Osteoblast (primary cell): ENCODE results near the gene P3R3URF. TPM values are rescaled to one million over a fixed set of nuclear protein-coding genes. Genes with fewer than 3 reads are reported as not detected.

Experiments used
- DNase-seq: peaks from one replicate; pipeline ENCODE4 v3.0.0; 2011; ENCODE audit warnings: low spot score, mixed read lengths; ENCODE audit not compliant: insufficient read length; ENCODE audit errors: missing footprints
- H2AFZ ChIP-seq: 2 replicates; pipeline ENCODE4 v1.6.0; 2011; ENCODE audit warnings: mild to moderate bottlenecking, low read length
- H3K27ac ChIP-seq: 2 replicates; pipeline ENCODE4 v1.5.1; 2011; ENCODE audit warnings: mild to moderate bottlenecking, low read depth, low read length, moderate library complexity
- H3K27me3 ChIP-seq: 2 replicates; pipeline ENCODE4 v1.6.0; 2012; ENCODE audit warnings: mild to moderate bottlenecking, control low read depth, inconsistent platforms, low read length, moderate library complexity; ENCODE audit not compliant: insufficient read depth
- H3K36me3 ChIP-seq: 2 replicates; pipeline ENCODE4 v1.5.1; 2011; ENCODE audit warnings: mild to moderate bottlenecking, low read length, control low read depth, moderate library complexity; ENCODE audit not compliant: insufficient read depth
- H3K4me1 ChIP-seq: 2 replicates; pipeline ENCODE4 v1.5.1; 2011; ENCODE audit warnings: mild to moderate bottlenecking, low read length, control low read depth, moderate library complexity; ENCODE audit not compliant: insufficient read depth
- H3K4me2 ChIP-seq: 2 replicates; pipeline ENCODE4 v1.6.0; 2011; ENCODE audit warnings: mild to moderate bottlenecking, low read length; ENCODE audit not compliant: insufficient read depth
- H3K4me3 ChIP-seq: fragments of 200-600 bp; sonication (generic); 3 replicates; pipeline ENCODE4 v1.5.1; 2012; ENCODE audit warnings: mild to moderate bottlenecking, low read length, inconsistent platforms; ENCODE audit not compliant: insufficient read depth
- H3K79me2 ChIP-seq: 2 replicates; pipeline ENCODE4 v1.6.0; 2012; ENCODE audit warnings: mild to moderate bottlenecking, low read length, control low read depth, inconsistent platforms; ENCODE audit not compliant: insufficient read depth
- H3K9me3 ChIP-seq: 2 replicates; pipeline ENCODE4 v1.5.1; 2011; ENCODE audit warnings: low read depth, low read length, control low read depth
- H4K20me1 ChIP-seq: 2 replicates; pipeline ENCODE4 v1.6.0; 2012; ENCODE audit warnings: mild to moderate bottlenecking, low read length, control low read depth; ENCODE audit not compliant: insufficient read depth
- total RNA-seq: library from RNA; depleted of rRNA; stranded (reverse); fragments of >200 nt; gene quantifications from 2 replicates; pipeline ENCODE4 v1.2.3, GENCODE V29; 2012
- TF ChIP-seq, protein P1 (sequence below): IDR thresholded peaks from 2 replicates; pipeline ENCODE4 v1.5.1; 2011; ENCODE audit warnings: mild to moderate bottlenecking, low read depth, low read length, moderate library complexity; ENCODE audit errors: extremely low read depth

The P3R3URF gene
- total RNA-seq, 1 donor, result not detected

DNA sequence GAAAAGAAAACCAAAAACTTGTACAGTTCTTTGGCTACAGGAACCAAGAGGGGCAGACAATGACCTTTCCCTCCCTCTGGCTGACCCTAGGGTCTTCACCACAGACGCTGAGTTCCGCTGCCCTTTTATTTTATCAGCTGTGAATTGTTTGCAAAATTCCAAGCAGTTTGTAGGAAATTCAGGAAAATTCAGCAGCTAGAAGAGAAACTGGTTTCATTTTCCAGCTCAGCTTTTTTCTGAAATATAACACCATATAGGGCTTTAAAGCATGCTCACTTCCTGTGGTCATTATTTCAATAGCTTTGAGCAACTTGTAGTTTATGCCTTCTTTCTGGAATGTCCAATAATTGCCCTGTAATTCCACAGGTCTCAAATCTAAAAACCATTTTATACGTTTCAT lies 38.4 kb downstream of the P3R3URF start:
- Histone ChIP-seq H3K27ac (peak overlapping the region; percentile 81), H2AFZ (peak overlapping the region; percentile 94), H3K4me2 (peak overlapping the region; percentile 95)

DNA sequence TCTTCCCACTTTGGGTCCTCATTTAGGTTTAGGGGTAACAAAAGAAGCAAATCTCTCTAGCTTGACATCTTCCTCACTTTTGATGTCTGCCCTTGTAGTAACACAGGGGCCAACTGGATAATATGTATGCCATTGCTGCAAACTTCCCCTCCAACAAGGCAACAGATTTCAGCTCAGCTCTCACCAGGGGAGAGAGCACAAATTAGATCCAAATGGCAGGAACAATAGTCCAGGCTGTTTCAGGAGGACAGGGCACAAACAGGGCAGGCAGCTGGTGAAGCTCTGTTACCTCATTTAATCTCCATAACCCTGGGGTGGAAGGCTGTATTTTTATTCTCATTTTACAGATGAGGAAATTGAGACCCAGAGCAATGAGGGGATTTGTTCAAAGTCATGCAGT lies 39.6 kb downstream of the P3R3URF start:
- Histone ChIP-seq H3K4me2 (no peak overlapping the region), H3K27me3 (no peaks in the 10 kb centered on the region), H3K79me2 (no peaks in the 10 kb centered on the region), H3K4me1 (peaks cover 28% of the 10 kb centered on the region), H3K36me3 (no peaks in the 10 kb centered on the region), H3K27ac (no peak overlapping the region), H2AFZ (no peak overlapping the region), H4K20me1 (no peaks in the 10 kb centered on the region), H3K9me3 (no peaks in the 10 kb centered on the region), H3K4me3 (no peak overlapping the region)
- DNase-seq, result no peak
- TF ChIP-seq, protein P1, sequence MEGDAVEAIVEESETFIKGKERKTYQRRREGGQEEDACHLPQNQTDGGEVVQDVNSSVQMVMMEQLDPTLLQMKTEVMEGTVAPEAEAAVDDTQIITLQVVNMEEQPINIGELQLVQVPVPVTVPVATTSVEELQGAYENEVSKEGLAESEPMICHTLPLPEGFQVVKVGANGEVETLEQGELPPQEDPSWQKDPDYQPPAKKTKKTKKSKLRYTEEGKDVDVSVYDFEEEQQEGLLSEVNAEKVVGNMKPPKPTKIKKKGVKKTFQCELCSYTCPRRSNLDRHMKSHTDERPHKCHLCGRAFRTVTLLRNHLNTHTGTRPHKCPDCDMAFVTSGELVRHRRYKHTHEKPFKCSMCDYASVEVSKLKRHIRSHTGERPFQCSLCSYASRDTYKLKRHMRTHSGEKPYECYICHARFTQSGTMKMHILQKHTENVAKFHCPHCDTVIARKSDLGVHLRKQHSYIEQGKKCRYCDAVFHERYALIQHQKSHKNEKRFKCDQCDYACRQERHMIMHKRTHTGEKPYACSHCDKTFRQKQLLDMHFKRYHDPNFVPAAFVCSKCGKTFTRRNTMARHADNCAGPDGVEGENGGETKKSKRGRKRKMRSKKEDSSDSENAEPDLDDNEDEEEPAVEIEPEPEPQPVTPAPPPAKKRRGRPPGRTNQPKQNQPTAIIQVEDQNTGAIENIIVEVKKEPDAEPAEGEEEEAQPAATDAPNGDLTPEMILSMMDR, result no peak

More for the DNA sequence above, 38.4 kb downstream of the P3R3URF start:
- Histone ChIP-seq H4K20me1 (no peaks in the 10 kb centered on the region), H3K9me3 (no peaks in the 10 kb centered on the region), H3K79me2 (no peaks in the 10 kb centered on the region), H3K36me3 (no peaks in the 10 kb centered on the region), H3K27me3 (no peaks in the 10 kb centered on the region), H3K4me1 (peaks cover 28% of the 10 kb centered on the region), H3K4me3 (peak overlapping the region; percentile 69)
- TF ChIP-seq, protein P1, result no peak
- peak; percentile 47 for DNase-seq

DNA sequence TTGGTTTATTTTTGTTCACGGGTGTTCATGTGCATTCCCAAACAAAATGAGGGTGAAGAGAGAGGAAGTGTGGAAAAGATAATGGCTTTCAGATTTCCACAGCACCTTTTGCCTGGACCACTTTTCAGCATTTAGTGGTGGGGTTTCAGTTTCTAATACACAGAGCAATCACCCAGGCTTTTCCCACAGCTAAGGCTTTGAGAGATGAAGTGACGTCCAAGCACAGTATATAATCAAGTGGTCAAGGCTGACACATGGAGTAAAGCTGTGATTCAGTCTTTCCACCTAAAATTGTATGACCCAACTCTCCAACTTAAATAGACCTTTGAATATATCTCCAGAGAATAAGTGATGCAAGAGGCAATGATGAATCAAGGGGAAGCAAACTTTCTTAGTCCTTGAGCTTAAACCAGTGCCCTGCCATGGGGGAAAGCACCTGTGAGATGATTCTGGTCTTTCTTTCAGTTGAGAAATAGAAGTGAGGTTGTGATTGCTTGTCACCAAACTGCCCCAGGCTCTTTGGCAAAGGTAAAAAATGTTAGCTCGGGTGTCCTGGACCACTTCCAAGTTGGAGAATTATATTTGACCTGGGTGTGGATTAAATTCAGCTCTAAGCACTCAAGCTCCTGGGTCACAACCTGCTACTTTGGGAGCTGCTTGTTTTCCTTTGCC lies 41.5 kb downstream of the P3R3URF start:
- no peaks in the 10 kb centered on the region for H4K20me1 ChIP-seq
- peak overlapping the region; percentile 99 for H3K27ac ChIP-seq
- no peaks in the 10 kb centered on the region for H3K27me3 ChIP-seq
- peaks cover 28% of the 10 kb centered on the region for H3K4me1 ChIP-seq
- peak overlapping the region; percentile 41 for H3K4me2 ChIP-seq
- peak; percentile 91 for DNase-seq
- TF ChIP-seq, protein P1, result no peak
- peaks cover 7% of the 10 kb centered on the region for H3K79me2 ChIP-seq
- no peaks in the 10 kb centered on the region for H3K36me3 ChIP-seq
- no peaks in the 10 kb centered on the region for H3K9me3 ChIP-seq
- H3K4me3 ChIP-seq, result no peak overlapping the region
- H2AFZ ChIP-seq, result no peak overlapping the region

DNA sequence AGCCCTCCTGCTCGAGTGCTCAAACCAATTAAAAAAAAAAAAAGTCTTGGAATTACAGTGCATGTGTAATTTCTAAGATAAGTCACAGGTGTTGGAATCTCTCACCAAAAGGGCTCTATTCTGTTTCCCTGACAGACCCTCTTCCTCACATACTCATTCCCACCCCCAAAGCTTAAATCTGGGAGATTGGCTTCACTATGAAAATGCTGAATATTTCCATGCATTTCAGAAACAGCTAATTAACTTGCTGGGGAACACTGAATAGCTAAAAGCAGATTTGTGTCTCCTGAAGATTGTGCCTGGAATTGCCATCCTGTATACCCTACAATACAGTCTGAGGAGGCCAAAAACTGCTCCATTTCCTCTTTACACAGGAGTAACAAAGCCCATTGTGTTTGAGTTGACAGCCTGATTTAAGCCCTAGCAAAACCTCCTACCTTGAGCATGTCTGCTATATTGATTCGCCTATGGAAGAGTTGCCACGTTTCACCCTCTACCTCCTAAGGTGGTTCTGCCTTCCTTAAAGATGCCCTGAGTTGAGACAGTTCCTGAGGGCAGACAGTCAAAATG lies 42.4 kb downstream of the P3R3URF start:
- Histone ChIP-seq H3K27me3 (no peaks in the 10 kb centered on the region), H3K9me3 (no peaks in the 10 kb centered on the region), H3K4me3 (peak overlapping the region; percentile 84), H2AFZ (peak overlapping the region; percentile 87), H3K4me1 (peaks cover 28% of the 10 kb centered on the region), H3K36me3 (no peaks in the 10 kb centered on the region), H3K27ac (peak overlapping the region; percentile 99), H3K79me2 (peaks cover 13% of the 10 kb centered on the region), H3K4me2 (peak overlapping the region; percentile 95), H4K20me1 (no peaks in the 10 kb centered on the region)
- TF ChIP-seq, protein P1, result no peak
- no peak for DNase-seq
